HL-60 (cell line): ENCODE measurements around the gene KRT28.

Experiments
- DNase-seq, 2 experiments: peaks; one replicate each; pipeline ENCODE4 v3.0.0-alpha.2; 2010 to 2020; ENCODE audit warnings: low read depth in 1 of 2, low spot score in 1 of 2
- H3K27ac ChIP-seq: fragments of 250-450 bp; sonication (Bioruptor Pico); replicated peaks from 2 replicates; pipeline ENCODE4 v1.5.1; 2020; ENCODE audit warnings: mild to moderate bottlenecking, moderate library complexity
- H3K27me3 ChIP-seq: fragments of 250-450 bp; sonication (Bioruptor Pico); 2 replicates; pipeline ENCODE4 v1.5.1; 2021; ENCODE audit warnings: mild to moderate bottlenecking, moderate library complexity; ENCODE audit not compliant: insufficient read depth, poor library complexity, severe bottlenecking
- H3K4me3 ChIP-seq: replicated peaks from 2 replicates; pipeline ENCODE4 v1.5.1; 2011; ENCODE audit warnings: mild to moderate bottlenecking, control low read depth, low read length; ENCODE audit not compliant: insufficient read depth
- CTCF ChIP-seq: IDR thresholded peaks from one replicate; pipeline ENCODE4 v1.5.1; 2011; ENCODE audit warnings: low read length, control low read depth, inconsistent platforms; ENCODE audit not compliant: insufficient read depth
- GABPA ChIP-seq: IDR thresholded peaks from 2 replicates; pipeline ENCODE4 v1.6.1; 2012; ENCODE audit warnings: low read depth
- POLR2AphosphoS5 ChIP-seq: IDR thresholded peaks from 2 replicates; pipeline ENCODE4 v1.6.1; 2012; ENCODE audit warnings: low read depth
- REST ChIP-seq: IDR thresholded peaks from 2 replicates; pipeline ENCODE4 v1.6.1; 2012; ENCODE audit warnings: low read depth; ENCODE audit not compliant: insufficient replicate concordance
- SPI1 ChIP-seq: IDR thresholded peaks from 2 replicates; pipeline ENCODE4 v1.6.1; 2012; ENCODE audit warnings: low read depth, mild to moderate bottlenecking, borderline replicate concordance

The KRT28 gene

GRCh38 chr17:40828454-40829044 is 28.8 kb upstream of the KRT28 start:
- TF ChIP-seq REST (no peak), SPI1 (no peak), GABPA (no peak), CTCF (no peak), POLR2AphosphoS5 (no peak)
- DNase-seq: no peak
- H3K27ac ChIP-seq: no peak overlapping the region
- no peaks in the 10 kb centered on the region for H3K27me3 ChIP-seq
- no peak overlapping the region for H3K4me3 ChIP-seq

- H3K27me3 ChIP-seq: no peaks in the 10 kb centered on the region
- no peak overlapping the region for H3K27ac ChIP-seq
- TF ChIP-seq CTCF (no peak), SPI1 (no peak), GABPA (no peak), POLR2AphosphoS5 (no peak), REST (no peak)
Measured at GRCh38 chr17:40827746-40828453, 28.1 kb upstream of the KRT28 start.

GRCh38 chr17:40825599-40825998 is 25.8 kb upstream of the KRT28 start:
- H3K27me3 ChIP-seq: no peaks in the 10 kb centered on the region
- TF ChIP-seq POLR2AphosphoS5 (no peak), REST (no peak), SPI1 (no peak), CTCF (no peak), GABPA (no peak)
- no peak for DNase-seq
- H3K4me3 ChIP-seq: no peak overlapping the region
- H3K27ac ChIP-seq: no peak overlapping the region

More at GRCh38 chr17:40827746-40828453, 28.1 kb upstream of the KRT28 start:
- H3K4me3 ChIP-seq: no peak overlapping the region
- DNase-seq: no peak
